Upper lobe of left lung (tissue), 6 donors: ENCODE results near the gene USP24. TPM values are rescaled to one million over a fixed set of nuclear protein-coding genes. Genes with fewer than 3 reads are reported as not detected.

Experiments
- ATAC-seq, 2 donors: fragments of 200-7000 bp; cut with Tn5 transposase; one replicate each; pipeline ENCODE4 v1.9.1; 2022; ENCODE audit warnings: mild to moderate bottlenecking in 2 of 2, moderate library complexity in 2 of 2; ENCODE audit not compliant: low FRiP score in 2 of 2
- DNase-seq, 2 donors: peaks; one replicate each; pipeline ENCODE4 v3.0.0-alpha.2; 2019 to 2020
- H3K27ac ChIP-seq, 4 donors: fragments of 200-600 bp; sonication (generic); one replicate each; pipeline ENCODE4 v1.5.1; 2016 to 2019
- H3K27me3 ChIP-seq, 4 donors: fragments of 200-600 bp; sonication (generic); one replicate each; pipeline ENCODE4 v1.5.1; 2017 to 2019
- H3K36me3 ChIP-seq, 4 donors: fragments of 200-600 bp; sonication (generic); one replicate each; pipeline ENCODE4 v1.5.1; 2016 to 2019
- H3K4me1 ChIP-seq, 4 donors: fragments of 200-600 bp; sonication (generic); one replicate each; pipeline ENCODE4 v1.5.1; 2018 to 2019
- H3K4me3 ChIP-seq, 4 donors: fragments of 200-600 bp; sonication (generic); one replicate each; pipeline ENCODE4 v1.5.1; 2017 to 2019; ENCODE audit warnings: mild to moderate bottlenecking in 2 of 4, moderate library complexity in 1 of 4
- H3K9me3 ChIP-seq, 4 donors: fragments of 200-600 bp; sonication (generic); one replicate each; pipeline ENCODE4 v1.5.1; 2018 to 2019
- CTCF ChIP-seq, 6 experiments: fragments of 450-650 bp in 4 of 6; fragments of 200-600 bp in 2 of 6; sonication (generic) in 2 of 6; IDR thresholded peaks; one replicate each; pipeline ENCODE4 v1.5.1; 2016 to 2019; ENCODE audit warnings: antibody characterized with exemption in 6 of 6
- EP300 ChIP-seq, 4 donors: sonication (generic); formaldehyde crosslinking; IDR thresholded peaks; one replicate each; pipeline ENCODE4 v1.5.1; 2017; ENCODE audit warnings: antibody characterized with exemption in 4 of 4, control low read depth in 2 of 4
- POLR2A ChIP-seq, 4 donors: fragments of 450-650 bp; IDR thresholded peaks; one replicate each; pipeline ENCODE4 v1.5.1; 2016 to 2017; ENCODE audit warnings: antibody characterized with exemption in 4 of 4, mild to moderate bottlenecking in 2 of 4
- POLR2AphosphoS5 ChIP-seq, 2 donors: sonication (generic); formaldehyde crosslinking; IDR thresholded peaks; one replicate each; pipeline ENCODE4 v1.5.1; 2017; ENCODE audit warnings: antibody characterized with exemption in 2 of 2
- WGBS, 2 donors: methylation state at CpG; one replicate each; pipeline ENCODE4 v1.1.5; 2017 to 2018; 5-methylcytosine and 5-hydroxymethylcytosine counted together
- total RNA-seq, 6 donors: library from RNA; depleted of rRNA in 4 of 6; stranded (reverse); fragments of >200 nt in 4 of 6; gene quantifications; one replicate each; pipeline versions ENCODE4 v1.1.0 to v1.2.1, GENCODE V29; 2016 to 2021
- donor health status: DM: no; HTN: no; CAD: no; lungs with moderate emphysema.
- donor health status: DM: no; HTN: yes; CAD: no; lungs with severe emphysema.

Gene USP24
- total RNA-seq, 6 donors from 2014 or later, result 31.9 to 57.6 (median 41.9) TPM

- 60 to 68% methylated on average over 7 to 8 of the region's 8 CpGs for WGBS, 2 donors
- H3K4me1 ChIP-seq, result no peaks in the 10 kb centered on the region
- no peaks in the 10 kb centered on the region for H3K9me3 ChIP-seq
- no peak overlapping the region for H3K4me3 ChIP-seq
- ATAC-seq (no peak), DNase-seq (no peak)
- H3K27me3 ChIP-seq, result no peaks in the 10 kb centered on the region
- no peak for TF ChIP-seq POLR2AphosphoS5 (IDR thresholded peaks at IDR 0.05)
- H3K27ac ChIP-seq, result no peak overlapping the region
- H3K36me3 ChIP-seq, result no peaks in the 10 kb centered on the region
Observed at GRCh38 chr1:55252942-55253589, 37.9 kb upstream of the USP24 start.

GRCh38 chr1:55250399-55251075, 35.4 kb upstream of the USP24 start:
- DNase-seq (no peak), ATAC-seq (no peak)
- WGBS, 2 donors, result 75 to 82% methylated on average over 4 of the region's 4 CpGs
- TF ChIP-seq POLR2AphosphoS5 (IDR thresholded peaks at IDR 0.05) (no peak), EP300 (IDR thresholded peaks at IDR 0.05) (no peak), POLR2A (IDR thresholded peaks at IDR 0.05) (no peak), CTCF (IDR thresholded peaks at IDR 0.05) (no peak)
- no peak overlapping the region for H3K27ac ChIP-seq
- no peaks in the 10 kb centered on the region for H3K36me3 ChIP-seq
- no peaks in the 10 kb centered on the region for H3K27me3 ChIP-seq
- no peaks in the 10 kb centered on the region for H3K9me3 ChIP-seq
- no peaks in the 10 kb centered on the region for H3K4me1 ChIP-seq
- no peak overlapping the region for H3K4me3 ChIP-seq

GRCh38 chr1:55249646-55250398, 34.7 kb upstream of the USP24 start:
- DNase-seq (no peak), ATAC-seq (no peak)
- Histone ChIP-seq H3K4me1 (peaks cover 0 to 3% (median 0%) of the 10 kb centered on the region in 4 donors), H3K27me3 (no peaks in the 10 kb centered on the region), H3K9me3 (no peaks in the 10 kb centered on the region), H3K36me3 (no peaks in the 10 kb centered on the region), H3K27ac (no peak overlapping the region), H3K4me3 (no peak overlapping the region)
- TF ChIP-seq POLR2AphosphoS5 (IDR thresholded peaks at IDR 0.05) (no peak), CTCF (IDR thresholded peaks at IDR 0.05) (no peak), EP300 (IDR thresholded peaks at IDR 0.05) (no peak), POLR2A (IDR thresholded peaks at IDR 0.05) (no peak)
- 83% methylated on average over 7 of the region's 7 CpGs for WGBS, 2 donors

- H3K4me3 ChIP-seq, result no peak overlapping the region
- H3K27ac ChIP-seq, result no peak overlapping the region
- H3K9me3 ChIP-seq, result no peaks in the 10 kb centered on the region
- DNase-seq (no peak), ATAC-seq (no peak)
- H3K4me1 ChIP-seq, result peaks cover 0 to 3% (median 0%) of the 10 kb centered on the region in 4 donors
- H3K27me3 ChIP-seq, result no peaks in the 10 kb centered on the region
- TF ChIP-seq CTCF (IDR thresholded peaks at IDR 0.05) (no peak), POLR2AphosphoS5 (IDR thresholded peaks at IDR 0.05) (no peak), EP300 (IDR thresholded peaks at IDR 0.05) (no peak), POLR2A (IDR thresholded peaks at IDR 0.05) (no peak)
- H3K36me3 ChIP-seq, result no peaks in the 10 kb centered on the region
- 94% methylated on average over 2 of the region's 2 CpGs for WGBS, 2 donors
Observed at GRCh38 chr1:55246896-55247295, 31.7 kb upstream of the USP24 start.

GRCh38 chr1:55246331-55246730, 31.2 kb upstream of the USP24 start:
- Histone ChIP-seq H3K9me3 (no peaks in the 10 kb centered on the region), H3K36me3 (no peaks in the 10 kb centered on the region), H3K4me1 (peaks cover 0 to 3% (median 0%) of the 10 kb centered on the region in 4 donors), H3K27me3 (no peaks in the 10 kb centered on the region), H3K4me3 (no peak overlapping the region), H3K27ac (no peak overlapping the region)
- no peak for DNase-seq
- no peak for ATAC-seq
- TF ChIP-seq EP300 (IDR thresholded peaks at IDR 0.05), result no peak
